Measurements from ENCODE around the gene LACRT.

LACRT gene

GRCh38 chr12:54605138-54605970 is 29.3 kb downstream of the LACRT start:
- no peak overlapping the region for H3K4me3 Mint-ChIP-seq
- H3K27me3 Mint-ChIP-seq, result peaks cover 33% of the 10 kb centered on the region
- ATAC-seq (replicated peaks; ENCODE audit: extremely low read depth, poor library complexity, severe bottlenecking), result no peak
- no peaks in the 10 kb centered on the region for H3K4me1 Mint-ChIP-seq
- no peaks in the 10 kb centered on the region for H3K36me3 Mint-ChIP-seq (ENCODE audit: insufficient read depth)
- no peak overlapping the region for H3K27ac Mint-ChIP-seq (ENCODE audit: low read depth)
- no peak for DNase-seq (ENCODE audit: low spot score in 2 of 2)
- H3K9me3 Mint-ChIP-seq, result no peaks in the 10 kb centered on the region

- ATAC-seq (replicated peaks; ENCODE audit: extremely low read depth, poor library complexity, severe bottlenecking), result no peak
- Mint-ChIP-seq H3K4me3 (no peak overlapping the region), H3K4me1 (no peaks in the 10 kb centered on the region)
These were observed 30.3 kb downstream of the LACRT start for GRCh38 chr12:54604436-54604835.

GRCh38 chr12:54603872-54604271 is 30.8 kb downstream of the LACRT start:
- H3K27me3 Mint-ChIP-seq, result peaks cover 35% of the 10 kb centered on the region
- no peaks in the 10 kb centered on the region for H3K4me1 Mint-ChIP-seq
- ATAC-seq (replicated peaks; ENCODE audit: extremely low read depth, poor library complexity, severe bottlenecking), result no peak
- DNase-seq (ENCODE audit: low spot score in 2 of 2), result no peak
- no peak overlapping the region for H3K4me3 Mint-ChIP-seq
- H3K36me3 Mint-ChIP-seq (ENCODE audit: insufficient read depth), result no peaks in the 10 kb centered on the region
- no peaks in the 10 kb centered on the region for H3K9me3 Mint-ChIP-seq
- H3K27ac Mint-ChIP-seq (ENCODE audit: low read depth), result no peak overlapping the region

More at GRCh38 chr12:54604436-54604835, 30.3 kb downstream of the LACRT start:
- Mint-ChIP-seq H3K9me3 (no peaks in the 10 kb centered on the region), H3K36me3 (ENCODE audit: insufficient read depth) (no peaks in the 10 kb centered on the region), H3K27me3 (peaks cover 32% of the 10 kb centered on the region), H3K27ac (ENCODE audit: low read depth) (no peak overlapping the region)
- DNase-seq (ENCODE audit: low spot score in 2 of 2), result no peak

- H3K4me3 Mint-ChIP-seq, result no peak overlapping the region
- no peaks in the 10 kb centered on the region for H3K4me1 Mint-ChIP-seq
- no peak overlapping the region for H3K27ac Mint-ChIP-seq (ENCODE audit: low read depth)
- H3K9me3 Mint-ChIP-seq, result no peaks in the 10 kb centered on the region
- H3K27me3 Mint-ChIP-seq, result peaks cover 35% of the 10 kb centered on the region
- DNase-seq (ENCODE audit: low spot score in 2 of 2) (peak; percentile 39 to 41), ATAC-seq (replicated peaks; ENCODE audit: extremely low read depth, poor library complexity, severe bottlenecking) (peak; percentile 91)
- no peaks in the 10 kb centered on the region for H3K36me3 Mint-ChIP-seq (ENCODE audit: insufficient read depth)
These were observed 31.4 kb downstream of the LACRT start for GRCh38 chr12:54603173-54603814.

GRCh38 chr12:54602661-54603060 is 32.0 kb downstream of the LACRT start:
- H3K9me3 Mint-ChIP-seq, result no peaks in the 10 kb centered on the region
- DNase-seq (ENCODE audit: low spot score in 2 of 2) (no peak), ATAC-seq (replicated peaks; ENCODE audit: extremely low read depth, poor library complexity, severe bottlenecking) (no peak)
- H3K27ac Mint-ChIP-seq (ENCODE audit: low read depth), result no peak overlapping the region
- H3K4me1 Mint-ChIP-seq, result no peaks in the 10 kb centered on the region
- peaks cover 30% of the 10 kb centered on the region for H3K27me3 Mint-ChIP-seq
- H3K36me3 Mint-ChIP-seq (ENCODE audit: insufficient read depth), result no peaks in the 10 kb centered on the region
- no peak overlapping the region for H3K4me3 Mint-ChIP-seq

- Mint-ChIP-seq H3K4me3 (no peak overlapping the region), H3K4me1 (peaks cover 1% of the 10 kb centered on the region), H3K9me3 (no peaks in the 10 kb centered on the region), H3K27ac (ENCODE audit: low read depth) (no peak overlapping the region), H3K27me3 (peaks cover 26% of the 10 kb centered on the region), H3K36me3 (ENCODE audit: insufficient read depth) (peaks cover 2% of the 10 kb centered on the region)
- ATAC-seq (replicated peaks; ENCODE audit: extremely low read depth, poor library complexity, severe bottlenecking) (no peak), DNase-seq (ENCODE audit: low spot score in 2 of 2) (no peak)
These were observed 32.9 kb downstream of the LACRT start for GRCh38 chr12:54601841-54602240.

- Mint-ChIP-seq H3K4me3 (no peak overlapping the region), H3K27ac (ENCODE audit: low read depth) (no peak overlapping the region), H3K36me3 (ENCODE audit: insufficient read depth) (peaks cover 2% of the 10 kb centered on the region), H3K4me1 (peaks cover 6% of the 10 kb centered on the region), H3K27me3 (peaks cover 34% of the 10 kb centered on the region), H3K9me3 (no peaks in the 10 kb centered on the region)
- ATAC-seq (replicated peaks; ENCODE audit: extremely low read depth, poor library complexity, severe bottlenecking), result no peak
- DNase-seq (ENCODE audit: low spot score in 2 of 2), result no peak
These were observed 35.7 kb downstream of the LACRT start for GRCh38 chr12:54598970-54599369.

- peaks cover 45% of the 10 kb centered on the region for H3K27me3 Mint-ChIP-seq
- H3K36me3 Mint-ChIP-seq (ENCODE audit: insufficient read depth), result peaks cover 2% of the 10 kb centered on the region
- H3K4me1 Mint-ChIP-seq, result peaks cover 6% of the 10 kb centered on the region
- H3K9me3 Mint-ChIP-seq, result no peaks in the 10 kb centered on the region
- H3K27ac Mint-ChIP-seq (ENCODE audit: low read depth), result no peak overlapping the region
- ATAC-seq (replicated peaks; ENCODE audit: extremely low read depth, poor library complexity, severe bottlenecking), result no peak
- DNase-seq (ENCODE audit: low spot score in 2 of 2), result peak in 1 of 2 donors; percentile 37
- H3K4me3 Mint-ChIP-seq, result no peak overlapping the region
These were observed 38.2 kb downstream of the LACRT start for GRCh38 chr12:54596526-54596946.

- Mint-ChIP-seq H3K36me3 (ENCODE audit: insufficient read depth) (peaks cover 2% of the 10 kb centered on the region), H3K27me3 (peaks cover 55% of the 10 kb centered on the region), H3K4me3 (no peak overlapping the region), H3K4me1 (peaks cover 6% of the 10 kb centered on the region), H3K9me3 (no peaks in the 10 kb centered on the region), H3K27ac (ENCODE audit: low read depth) (no peak overlapping the region)
- DNase-seq (ENCODE audit: low spot score in 2 of 2) (no peak), ATAC-seq (replicated peaks; ENCODE audit: extremely low read depth, poor library complexity, severe bottlenecking) (no peak)
These were observed 39.2 kb downstream of the LACRT start for GRCh38 chr12:54595471-54595870.

GRCh38 chr12:54593725-54594124 is 41.0 kb downstream of the LACRT start:
- peaks cover 58% of the 10 kb centered on the region for H3K27me3 Mint-ChIP-seq
- H3K4me3 Mint-ChIP-seq, result no peak overlapping the region
- no peaks in the 10 kb centered on the region for H3K9me3 Mint-ChIP-seq
- DNase-seq (ENCODE audit: low spot score in 2 of 2) (no peak), ATAC-seq (replicated peaks; ENCODE audit: extremely low read depth, poor library complexity, severe bottlenecking) (no peak)
- peaks cover 6% of the 10 kb centered on the region for H3K4me1 Mint-ChIP-seq
- H3K36me3 Mint-ChIP-seq (ENCODE audit: insufficient read depth), result peaks cover 4% of the 10 kb centered on the region
- no peak overlapping the region for H3K27ac Mint-ChIP-seq (ENCODE audit: low read depth)

GRCh38 chr12:54593135-54593534 is 41.6 kb downstream of the LACRT start:
- Mint-ChIP-seq H3K36me3 (ENCODE audit: insufficient read depth) (peaks cover 4% of the 10 kb centered on the region), H3K27me3 (peaks cover 57% of the 10 kb centered on the region), H3K4me1 (peaks cover 6% of the 10 kb centered on the region), H3K27ac (ENCODE audit: low read depth) (no peak overlapping the region), H3K4me3 (no peak overlapping the region), H3K9me3 (no peaks in the 10 kb centered on the region)
- no peak for DNase-seq (ENCODE audit: low spot score in 2 of 2)
- ATAC-seq (replicated peaks; ENCODE audit: extremely low read depth, poor library complexity, severe bottlenecking), result no peak

GRCh38 chr12:54592316-54592715 is 42.4 kb downstream of the LACRT start:
- ATAC-seq (replicated peaks; ENCODE audit: extremely low read depth, poor library complexity, severe bottlenecking), result no peak
- no peak overlapping the region for H3K27ac Mint-ChIP-seq (ENCODE audit: low read depth)
- peaks cover 64% of the 10 kb centered on the region for H3K27me3 Mint-ChIP-seq
- no peak for DNase-seq (ENCODE audit: low spot score in 2 of 2)
- peaks cover 4% of the 10 kb centered on the region for H3K36me3 Mint-ChIP-seq (ENCODE audit: insufficient read depth)
- H3K4me3 Mint-ChIP-seq, result no peak overlapping the region
- H3K4me1 Mint-ChIP-seq, result peaks cover 6% of the 10 kb centered on the region
- H3K9me3 Mint-ChIP-seq, result no peaks in the 10 kb centered on the region

- Mint-ChIP-seq H3K4me3 (no peak overlapping the region), H3K36me3 (ENCODE audit: insufficient read depth) (peaks cover 2% of the 10 kb centered on the region), H3K4me1 (no peaks in the 10 kb centered on the region), H3K27ac (ENCODE audit: low read depth) (no peak overlapping the region), H3K27me3 (peaks cover 64% of the 10 kb centered on the region), H3K9me3 (no peaks in the 10 kb centered on the region)
- ATAC-seq (replicated peaks; ENCODE audit: extremely low read depth, poor library complexity, severe bottlenecking) (no peak), DNase-seq (ENCODE audit: low spot score in 2 of 2) (no peak)
These were observed 43.6 kb downstream of the LACRT start for GRCh38 chr12:54590978-54591591.
